Measurements from ENCODE around the gene UBA1. TPM values are rescaled to one million over a fixed set of nuclear protein-coding genes. Genes with fewer than 3 reads are reported as not detected.

UBA1 gene
- total RNA-seq, 1 donor from 2014 or later, result 244 TPM

DNA sequence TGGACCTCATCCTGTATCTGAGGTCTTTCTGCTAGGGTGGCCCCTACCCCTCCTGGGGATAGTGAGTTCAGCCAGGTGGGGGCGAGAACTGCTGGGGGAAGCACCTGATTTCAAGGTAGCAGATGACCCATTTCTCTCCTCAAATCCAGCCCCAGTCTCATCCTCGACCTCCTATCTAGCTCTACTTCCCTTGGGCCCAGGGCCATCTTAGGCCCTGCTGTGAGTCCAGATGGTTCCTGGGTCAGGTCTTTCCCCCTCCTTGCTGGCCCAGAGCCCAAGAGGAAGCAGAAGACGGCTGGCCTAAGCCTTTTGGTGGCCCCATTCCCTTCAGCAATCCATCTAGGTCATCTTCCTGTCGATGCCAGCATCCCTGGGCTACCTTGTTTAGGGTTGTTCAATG is 28.1 kb downstream of the UBA1 start:
- no peak for FAIRE-seq
- no peak overlapping the region for H3K27ac ChIP-seq (ENCODE audit: low read depth, low read length)

DNA sequence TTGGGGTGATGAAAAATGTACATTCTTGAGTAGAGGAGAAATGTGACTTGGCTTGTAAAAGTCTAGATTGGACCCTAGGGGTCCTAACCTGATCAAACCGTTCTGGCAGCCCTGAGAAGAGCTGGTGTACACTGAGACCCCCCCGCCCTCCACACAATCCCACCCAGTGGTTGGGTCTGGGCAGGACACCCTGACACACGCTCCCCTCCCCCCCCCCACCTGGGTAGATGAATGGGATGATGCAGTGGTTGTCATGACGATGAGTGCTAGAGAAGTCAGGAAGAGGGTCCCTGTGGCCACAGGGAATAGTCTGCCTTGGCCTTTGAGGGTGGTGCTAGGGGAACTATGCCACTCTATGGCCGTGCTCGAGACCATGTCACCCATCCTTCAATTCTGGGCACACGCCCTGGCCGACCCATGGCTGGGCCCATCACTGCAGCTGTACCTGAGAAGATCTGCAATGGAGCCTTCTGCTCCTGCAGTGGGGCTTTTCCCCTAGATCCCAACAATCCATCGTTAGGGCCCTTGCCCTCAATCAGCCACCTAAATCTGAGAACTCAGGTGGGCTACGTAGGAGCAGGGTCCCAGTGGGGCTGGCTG is 29.2 kb downstream of the UBA1 start:
- H3K9me3 Mint-ChIP-seq (ENCODE audit: unreplicated experiment), result peaks cover 3% of the 10 kb centered on the region
- H3K36me3 ChIP-seq (ENCODE audit: insufficient read depth, low read length), result peaks cover 8% of the 10 kb centered on the region
- peaks cover 15% of the 10 kb centered on the region for H3K4me1 Mint-ChIP-seq (ENCODE audit: low read depth, unreplicated experiment)
- TF ChIP-seq, protein P1, sequence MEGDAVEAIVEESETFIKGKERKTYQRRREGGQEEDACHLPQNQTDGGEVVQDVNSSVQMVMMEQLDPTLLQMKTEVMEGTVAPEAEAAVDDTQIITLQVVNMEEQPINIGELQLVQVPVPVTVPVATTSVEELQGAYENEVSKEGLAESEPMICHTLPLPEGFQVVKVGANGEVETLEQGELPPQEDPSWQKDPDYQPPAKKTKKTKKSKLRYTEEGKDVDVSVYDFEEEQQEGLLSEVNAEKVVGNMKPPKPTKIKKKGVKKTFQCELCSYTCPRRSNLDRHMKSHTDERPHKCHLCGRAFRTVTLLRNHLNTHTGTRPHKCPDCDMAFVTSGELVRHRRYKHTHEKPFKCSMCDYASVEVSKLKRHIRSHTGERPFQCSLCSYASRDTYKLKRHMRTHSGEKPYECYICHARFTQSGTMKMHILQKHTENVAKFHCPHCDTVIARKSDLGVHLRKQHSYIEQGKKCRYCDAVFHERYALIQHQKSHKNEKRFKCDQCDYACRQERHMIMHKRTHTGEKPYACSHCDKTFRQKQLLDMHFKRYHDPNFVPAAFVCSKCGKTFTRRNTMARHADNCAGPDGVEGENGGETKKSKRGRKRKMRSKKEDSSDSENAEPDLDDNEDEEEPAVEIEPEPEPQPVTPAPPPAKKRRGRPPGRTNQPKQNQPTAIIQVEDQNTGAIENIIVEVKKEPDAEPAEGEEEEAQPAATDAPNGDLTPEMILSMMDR (IDR thresholded peaks at IDR 0.05; ENCODE audit: insufficient read depth, low read depth, low read length), result no peak
- TF ChIP-seq EZH2 (IDR thresholded peaks at IDR 0.05; ENCODE audit: insufficient read depth, low read length), result no peak
- H3K36me3 Mint-ChIP-seq (ENCODE audit: low read depth, unreplicated experiment), result peaks cover 7% of the 10 kb centered on the region
- no peak overlapping the region for H3K27ac ChIP-seq (ENCODE audit: low read depth, low read length)
- no peak overlapping the region for H3K4me3 ChIP-seq (ENCODE audit: insufficient read depth, low read depth, low read length)
- no peaks in the 10 kb centered on the region for H3K27me3 Mint-ChIP-seq (ENCODE audit: low read depth, unreplicated experiment)
- H2AFZ ChIP-seq (ENCODE audit: low read depth, low read length), result no peak overlapping the region
- no peak overlapping the region for H3K9ac ChIP-seq (ENCODE audit: low read length)
- no peak overlapping the region for H3K27ac Mint-ChIP-seq (ENCODE audit: unreplicated experiment)
- no peak for DNase-seq (ENCODE audit: low read depth)
- no peaks in the 10 kb centered on the region for H3K9me3 ChIP-seq (ENCODE audit: insufficient read depth, low read depth, low read length)
- no peak for FAIRE-seq
- peaks cover 48% of the 10 kb centered on the region for H3K79me2 ChIP-seq (ENCODE audit: insufficient read depth, low read length)
- H3K4me2 ChIP-seq (ENCODE audit: low read length), result no peak overlapping the region
- H4K20me1 ChIP-seq (ENCODE audit: insufficient read depth, low read length), result peaks cover 34% of the 10 kb centered on the region
- H3K27me3 ChIP-seq (ENCODE audit: insufficient read depth, low read length), result no peaks in the 10 kb centered on the region
- peaks cover 10% of the 10 kb centered on the region for H3K4me1 ChIP-seq (ENCODE audit: insufficient read depth, low read length)
- H3K4me3 Mint-ChIP-seq (ENCODE audit: unreplicated experiment), result no peak overlapping the region

More for the DNA sequence above, 28.1 kb downstream of the UBA1 start:
- no peak for TF ChIP-seq EZH2 (IDR thresholded peaks at IDR 0.05; ENCODE audit: insufficient read depth, low read length)
- TF ChIP-seq, protein P1 (IDR thresholded peaks at IDR 0.05; ENCODE audit: insufficient read depth, low read depth, low read length), result no peak
- Histone ChIP-seq H3K36me3 (ENCODE audit: insufficient read depth, low read length) (peaks cover 8% of the 10 kb centered on the region), H3K79me2 (ENCODE audit: insufficient read depth, low read length) (peaks cover 48% of the 10 kb centered on the region), H3K4me1 (ENCODE audit: insufficient read depth, low read length) (peaks cover 17% of the 10 kb centered on the region), H3K9ac (ENCODE audit: low read length) (no peak overlapping the region), H3K9me3 (ENCODE audit: insufficient read depth, low read depth, low read length) (no peaks in the 10 kb centered on the region), H3K4me3 (ENCODE audit: insufficient read depth, low read depth, low read length) (no peak overlapping the region), H2AFZ (ENCODE audit: low read depth, low read length) (no peak overlapping the region), H3K4me2 (ENCODE audit: low read length) (peak overlapping the region; percentile 11), H4K20me1 (ENCODE audit: insufficient read depth, low read length) (peaks cover 39% of the 10 kb centered on the region), H3K27me3 (ENCODE audit: insufficient read depth, low read length) (no peaks in the 10 kb centered on the region)
- no peak for DNase-seq (ENCODE audit: low read depth)
- H3K27ac Mint-ChIP-seq (ENCODE audit: unreplicated experiment), result no peak overlapping the region
- H3K27me3 Mint-ChIP-seq (ENCODE audit: low read depth, unreplicated experiment), result no peaks in the 10 kb centered on the region
- H3K4me1 Mint-ChIP-seq (ENCODE audit: low read depth, unreplicated experiment), result peaks cover 23% of the 10 kb centered on the region
- H3K36me3 Mint-ChIP-seq (ENCODE audit: low read depth, unreplicated experiment), result peaks cover 7% of the 10 kb centered on the region
- H3K4me3 Mint-ChIP-seq (ENCODE audit: unreplicated experiment), result no peak overlapping the region
- H3K9me3 Mint-ChIP-seq (ENCODE audit: unreplicated experiment), result peaks cover 3% of the 10 kb centered on the region
